Heart left ventricle (tissue), 16 donors: ENCODE results near the gene SLFNL1. TPM values are rescaled to one million over a fixed set of nuclear protein-coding genes. Genes with fewer than 3 reads are reported as not detected.

Experiments used
- ATAC-seq, 4 donors: fragments of 200-7000 bp; cut with Tn5 transposase; one replicate each; pipeline ENCODE4 v1.9.1; 2020 to 2022; ENCODE audit warnings: moderate library complexity in 4 of 4, mild to moderate bottlenecking in 3 of 4, moderate number of reproducible peaks in 1 of 4
- DNase-seq, 5 donors: peaks; one replicate each; pipeline ENCODE4 v3.0.0-alpha.2; 2020
- H3K27ac ChIP-seq, 12 donors: fragments of 200-600 bp; sonication (generic) in 4 of 12; one replicate each; pipeline versions ENCODE4 v1.5.0 to v1.8.0; 2016 to 2022; ENCODE audit warnings: mild to moderate bottlenecking in 2 of 12
- H3K27me3 ChIP-seq, 9 donors: fragments of 200-600 bp; sonication (generic) in 2 of 9; one replicate each; pipeline versions ENCODE4 v1.5.1 to v1.8.0; 2016 to 2022; ENCODE audit warnings: mild to moderate bottlenecking in 3 of 9
- H3K36me3 ChIP-seq, 9 donors: fragments of 200-600 bp; sonication (generic) in 2 of 9; one replicate each; pipeline versions ENCODE4 v1.5.0 to v1.8.0; 2018 to 2022; ENCODE audit warnings: mild to moderate bottlenecking in 2 of 9
- H3K4me1 ChIP-seq, 12 donors: fragments of 200-600 bp; sonication (generic) in 4 of 12; one replicate each; pipeline versions ENCODE4 v1.5.0 to v1.8.0; 2016 to 2022; ENCODE audit warnings: mild to moderate bottlenecking in 3 of 12
- H3K4me3 ChIP-seq, 12 donors: fragments of 200-600 bp; sonication (generic) in 4 of 12; one replicate each; pipeline versions ENCODE4 v1.5.0 to v1.8.0; 2017 to 2022; ENCODE audit warnings: mild to moderate bottlenecking in 9 of 12, moderate library complexity in 4 of 12
- H3K9me3 ChIP-seq, 12 donors: fragments of 200-600 bp; sonication (generic) in 4 of 12; one replicate each; pipeline versions ENCODE4 v1.5.0 to v1.8.0; 2016 to 2022; ENCODE audit warnings: mild to moderate bottlenecking in 1 of 12
- POLR2A ChIP-seq, 2 donors: fragments of 450-650 bp; IDR thresholded peaks; one replicate each; pipeline ENCODE4 v1.6.1; 2017; ENCODE audit warnings: antibody characterized with exemption in 2 of 2, mild to moderate bottlenecking in 2 of 2, moderate library complexity in 2 of 2
- WGBS, 4 donors: extraction: QIAGEN DNeasy Blood & Tissue Kit in 2 of 4; methylation state at CpG; one replicate each; pipeline versions ENCODE4 v1.1.5 to v1.1.7; 2013 to 2018; 5-methylcytosine and 5-hydroxymethylcytosine counted together
- intact Hi-C, 10 donors: fragments of 100-400 bp; cut with DNase I; formaldehyde crosslinking; loops; one replicate each; pipeline versions ENCODE4 v1.11.1 to v1.14.2; 2022
- polyA plus RNA-seq, 2 donors: library from polyadenylated mRNA; stranded (reverse); fragments of 200-250 nt; gene quantifications; one replicate each; pipeline ENCODE4 v1.2.3, GENCODE V29; 2013
- total RNA-seq, 9 donors: library from RNA; depleted of rRNA in 2 of 9; stranded (reverse); fragments of >200 nt in 2 of 9; fragmentation: NEBNext Ultra II Directional in 3 of 9; extraction: Animal tissue kit (Norgen Biotek cat#: 25700) in 3 of 9; gene quantifications; one replicate each; pipeline versions ENCODE4 v1.1.0 to v1.2.4, GENCODE V29; 2016 to 2023
- TF ChIP-seq, protein P1 (sequence below), 12 donors: fragments of 200-600 bp; sonication (generic) in 4 of 12; IDR thresholded peaks; one replicate each; pipeline versions ENCODE4 v1.5.0 to v1.8.0; 2018 to 2022; ENCODE audit warnings: antibody characterized with exemption in 12 of 12, mild to moderate bottlenecking in 5 of 12
- donor health status: ischemic (EF 13 %, LVEDD 7.1; RV severe dilation, severe dysfunction).
- donor health status: healthy with polysubstance abuse.
- donor health status: DM: no; HTN: yes; CAD: no.
- donor health status: DM: no; HTN: no; CAD: no.
- donor health status: ischemic (EF 25% LVEDD 6.9; RV normal size, moderate dysfunction).
- donor health status: ischemic (EF 25% LVEDD 5.7; RV mildly dilated, moderate dysfunction).
- donor health status: healthy.
- donor health status: DM: yes; HTN: yes; CAD: no.
- donor health status: ischemic (EF 35%, LVEDD 5.7; RV mildly dilated, moderate dysfunction).
- donor health status: nonischemic (EF 11% LVEDD 7.7; RV severe dilation, severe dysfunction).
- donor health status: DM: yes; HTN: yes; CAD: no.
- donor health status: PGD.
- donor health status: ischemic (EF 29% LVEDD 5.4; RV normal size, mild dysfunction).
- donor health status: nonischemic (EF 23%, LVEDD 6.1; RV moderate dilation, normal function).

SLFNL1 gene
- total and polyA plus RNA-seq, 11 donors = 0.08 to 0.25 (median 0.12) TPM; not detected in 2

DNA sequence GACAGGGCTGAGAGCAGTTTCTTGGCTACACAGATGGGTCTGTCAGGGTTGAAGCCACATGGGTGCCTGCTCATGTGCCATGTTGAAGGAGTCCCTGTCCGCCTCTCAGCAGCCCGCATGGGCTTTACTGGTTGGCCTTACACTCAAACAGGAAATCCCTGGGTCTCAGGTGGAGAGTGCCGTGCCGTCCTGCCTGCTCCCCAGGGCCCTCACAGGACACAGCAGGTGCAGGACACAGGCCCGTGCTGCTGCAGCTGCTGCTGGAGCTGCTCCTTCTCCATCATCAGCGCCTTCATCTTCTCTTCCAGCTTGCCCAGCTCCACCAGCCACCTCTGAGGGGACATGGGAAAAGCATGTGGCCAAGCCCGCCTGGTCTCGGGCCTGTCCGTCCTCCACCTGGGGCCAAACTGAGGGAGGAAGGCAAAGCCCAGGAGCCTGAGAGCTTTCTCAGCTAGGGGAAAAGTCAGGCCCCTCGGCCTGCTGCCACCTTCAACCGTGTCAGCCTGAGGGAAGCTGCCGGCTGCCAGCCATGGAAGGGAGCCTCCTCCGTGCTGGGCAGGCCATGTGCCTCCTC lies 5.5 kb downstream of the SLFNL1 start:
- Histone ChIP-seq H3K4me3 (no peak overlapping the region), H3K27ac (no peak overlapping the region), H3K9me3 (no peaks in the 10 kb centered on the region), H3K36me3 (peaks cover 0 to 42% (median 14%) of the 10 kb centered on the region in 9 donors), H3K27me3 (no peaks in the 10 kb centered on the region), H3K4me1 (peaks cover 0 to 36% (median 18%) of the 10 kb centered on the region in 12 donors)
- 76 to 84% (median 81%) methylated on average over 11 to 13 of the region's 13 CpGs for WGBS, 4 donors
- intact Hi-C loops = no loop called here
- ATAC-seq (peak in 1 of 4 donors; percentile 4), DNase-seq (no peak)
- TF ChIP-seq, protein P1, sequence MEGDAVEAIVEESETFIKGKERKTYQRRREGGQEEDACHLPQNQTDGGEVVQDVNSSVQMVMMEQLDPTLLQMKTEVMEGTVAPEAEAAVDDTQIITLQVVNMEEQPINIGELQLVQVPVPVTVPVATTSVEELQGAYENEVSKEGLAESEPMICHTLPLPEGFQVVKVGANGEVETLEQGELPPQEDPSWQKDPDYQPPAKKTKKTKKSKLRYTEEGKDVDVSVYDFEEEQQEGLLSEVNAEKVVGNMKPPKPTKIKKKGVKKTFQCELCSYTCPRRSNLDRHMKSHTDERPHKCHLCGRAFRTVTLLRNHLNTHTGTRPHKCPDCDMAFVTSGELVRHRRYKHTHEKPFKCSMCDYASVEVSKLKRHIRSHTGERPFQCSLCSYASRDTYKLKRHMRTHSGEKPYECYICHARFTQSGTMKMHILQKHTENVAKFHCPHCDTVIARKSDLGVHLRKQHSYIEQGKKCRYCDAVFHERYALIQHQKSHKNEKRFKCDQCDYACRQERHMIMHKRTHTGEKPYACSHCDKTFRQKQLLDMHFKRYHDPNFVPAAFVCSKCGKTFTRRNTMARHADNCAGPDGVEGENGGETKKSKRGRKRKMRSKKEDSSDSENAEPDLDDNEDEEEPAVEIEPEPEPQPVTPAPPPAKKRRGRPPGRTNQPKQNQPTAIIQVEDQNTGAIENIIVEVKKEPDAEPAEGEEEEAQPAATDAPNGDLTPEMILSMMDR (IDR thresholded peaks at IDR 0.05) = no peak
- TF ChIP-seq POLR2A (IDR thresholded peaks at IDR 0.05) = no peak

DNA sequence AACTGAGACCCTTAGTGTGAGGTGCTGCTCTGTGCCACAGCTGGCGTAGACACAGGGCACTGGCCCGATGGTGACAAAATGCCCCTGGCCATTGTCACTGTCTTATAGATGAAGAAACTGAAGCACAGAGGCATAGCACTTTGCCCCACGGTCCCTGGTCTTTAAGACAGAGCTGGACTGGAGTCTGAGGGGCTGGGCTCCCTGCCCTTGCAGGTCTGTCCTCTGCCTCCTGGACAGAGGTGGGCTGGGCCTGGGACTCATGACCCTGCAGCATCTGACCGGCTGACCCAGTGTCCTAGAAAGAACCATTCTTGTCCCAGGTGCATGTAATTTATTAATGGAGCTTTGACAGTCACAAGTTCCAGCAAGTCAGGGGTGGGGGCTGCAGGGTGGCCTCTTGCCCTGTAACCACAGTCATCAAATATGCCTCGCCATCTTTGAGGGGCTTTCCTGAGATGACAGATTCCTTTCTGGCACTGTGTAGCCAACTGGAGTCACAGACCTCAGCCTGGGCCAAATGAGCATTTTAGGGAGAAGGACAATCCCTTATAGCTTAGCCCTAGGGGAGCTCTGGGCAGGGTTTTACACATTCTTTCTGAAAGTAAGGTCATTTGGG lies 6.1 kb downstream of the SLFNL1 start:
- TF ChIP-seq, protein P1 (IDR thresholded peaks at IDR 0.05) = no peak
- TF ChIP-seq POLR2A (IDR thresholded peaks at IDR 0.05) = no peak
- no peaks in the 10 kb centered on the region for H3K27me3 ChIP-seq
- H3K4me3 ChIP-seq = no peak overlapping the region
- H3K4me1 ChIP-seq = peaks cover 0 to 35% (median 18%) of the 10 kb centered on the region in 12 donors
- peak overlapping the region in 1 of 12 donors; percentile 3 for H3K27ac ChIP-seq
- intact Hi-C loops = no loop called here
- H3K36me3 ChIP-seq = peaks cover 0 to 48% (median 20%) of the 10 kb centered on the region in 9 donors
- DNase-seq = no peak
- 65 to 78% (median 75%) methylated on average over 5 of the region's 5 CpGs for WGBS, 4 donors
- no peaks in the 10 kb centered on the region for H3K9me3 ChIP-seq
- no peak for ATAC-seq

DNA sequence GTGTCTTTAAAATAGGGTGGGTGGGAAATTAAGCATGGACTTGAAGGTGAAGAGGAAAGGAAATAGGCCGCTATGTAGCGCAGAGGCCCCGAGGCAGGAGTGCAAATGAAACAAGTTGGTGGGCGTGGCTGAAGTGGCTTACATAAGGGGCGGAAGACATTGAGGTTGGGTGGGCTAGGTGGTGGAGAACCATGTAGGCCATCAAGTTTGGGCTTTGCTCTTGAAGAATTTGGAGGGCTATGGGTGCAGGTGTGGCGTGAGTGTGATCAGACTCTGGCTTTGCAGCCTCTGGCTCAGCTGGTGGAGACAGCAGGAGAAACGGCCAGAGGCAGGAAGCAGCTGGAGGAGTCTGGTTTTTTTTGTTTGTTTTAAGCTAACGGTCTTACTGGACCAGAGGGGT lies 6.7 kb downstream of the SLFNL1 start:
- Histone ChIP-seq H3K36me3 (peaks cover 0 to 53% (median 25%) of the 10 kb centered on the region in 9 donors), H3K4me3 (no peak overlapping the region), H3K4me1 (peaks cover 0 to 35% (median 18%) of the 10 kb centered on the region in 12 donors), H3K27me3 (no peaks in the 10 kb centered on the region), H3K27ac (peak overlapping the region in 1 of 12 donors; percentile 3), H3K9me3 (no peaks in the 10 kb centered on the region)
- TF ChIP-seq, protein P1 (IDR thresholded peaks at IDR 0.05) = no peak
- TF ChIP-seq POLR2A (IDR thresholded peaks at IDR 0.05) = no peak
- WGBS, 4 donors = 66 to 70% (median 67%) methylated on average over 8 of the region's 8 CpGs
- DNase-seq (no peak), ATAC-seq (no peak)
- intact Hi-C loops = no loop called here

DNA sequence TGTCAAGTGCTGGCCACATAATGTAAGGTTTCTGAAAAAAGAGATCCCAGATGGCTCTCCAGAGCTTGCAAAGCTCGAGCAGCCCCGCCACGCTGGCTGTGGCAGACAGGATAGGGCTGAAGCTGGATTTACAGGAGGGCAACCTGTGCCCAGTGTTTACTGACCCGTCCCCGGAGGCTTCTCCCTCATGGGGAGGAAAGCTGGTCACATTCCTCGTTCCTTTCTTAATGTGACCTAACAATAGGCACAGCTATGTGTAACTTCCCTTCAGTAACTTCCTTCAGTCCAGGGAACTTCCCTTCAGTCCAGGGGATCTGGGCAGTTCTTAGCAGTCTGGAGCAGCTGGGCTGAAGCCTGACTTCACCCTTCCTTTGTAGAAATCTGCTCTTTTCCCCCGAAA lies 7.7 kb downstream of the SLFNL1 start:
- Histone ChIP-seq H3K9me3 (no peaks in the 10 kb centered on the region), H3K4me3 (peak overlapping the region in 1 of 12 donors; percentile 9), H3K36me3 (peaks cover 0 to 64% (median 36%) of the 10 kb centered on the region in 9 donors), H3K4me1 (peaks cover 0 to 35% (median 18%) of the 10 kb centered on the region in 12 donors), H3K27ac (peak overlapping the region; percentile 2 to 81 (median 64)), H3K27me3 (no peaks in the 10 kb centered on the region)
- peak in 1 of 2 donors; percentile 30 for TF ChIP-seq POLR2A (IDR thresholded peaks at IDR 0.05)
- TF ChIP-seq, protein P1 (IDR thresholded peaks at IDR 0.05) = no peak
- intact Hi-C loops = no loop called here
- ATAC-seq (peak; percentile 45 to 90 (median 73)), DNase-seq (peak in 2 of 5 donors; percentile 33 to 48)
- 41 to 69% (median 61%) methylated on average over 7 of the region's 7 CpGs for WGBS, 4 donors
